HL-60 (cell line): ENCODE data around the gene USP8.

Source experiments
- DNase-seq, 2 experiments: peaks; one replicate each; pipeline ENCODE4 v3.0.0-alpha.2; 2010 to 2020; ENCODE audit warnings: low read depth in 1 of 2, low spot score in 1 of 2
- H3K27ac ChIP-seq: fragments of 250-450 bp; sonication (Bioruptor Pico); replicated peaks from 2 replicates; pipeline ENCODE4 v1.5.1; 2020; ENCODE audit warnings: mild to moderate bottlenecking, moderate library complexity
- H3K27me3 ChIP-seq: fragments of 250-450 bp; sonication (Bioruptor Pico); 2 replicates; pipeline ENCODE4 v1.5.1; 2021; ENCODE audit warnings: mild to moderate bottlenecking, moderate library complexity; ENCODE audit not compliant: insufficient read depth, poor library complexity, severe bottlenecking
- H3K4me3 ChIP-seq: replicated peaks from 2 replicates; pipeline ENCODE4 v1.5.1; 2011; ENCODE audit warnings: mild to moderate bottlenecking, control low read depth, low read length; ENCODE audit not compliant: insufficient read depth
- GABPA ChIP-seq: IDR thresholded peaks from 2 replicates; pipeline ENCODE4 v1.6.1; 2012; ENCODE audit warnings: low read depth
- POLR2AphosphoS5 ChIP-seq: IDR thresholded peaks from 2 replicates; pipeline ENCODE4 v1.6.1; 2012; ENCODE audit warnings: low read depth
- SPI1 ChIP-seq: IDR thresholded peaks from 2 replicates; pipeline ENCODE4 v1.6.1; 2012; ENCODE audit warnings: low read depth, mild to moderate bottlenecking, borderline replicate concordance
- TF ChIP-seq, protein P1 (sequence below): IDR thresholded peaks from 2 replicates; pipeline ENCODE4 v1.6.1; 2012; ENCODE audit warnings: low read depth; ENCODE audit not compliant: insufficient replicate concordance
- TF ChIP-seq, protein P2 (sequence below): IDR thresholded peaks from one replicate; pipeline ENCODE4 v1.5.1; 2011; ENCODE audit warnings: low read length, control low read depth, inconsistent platforms; ENCODE audit not compliant: insufficient read depth

USP8 gene

DNA sequence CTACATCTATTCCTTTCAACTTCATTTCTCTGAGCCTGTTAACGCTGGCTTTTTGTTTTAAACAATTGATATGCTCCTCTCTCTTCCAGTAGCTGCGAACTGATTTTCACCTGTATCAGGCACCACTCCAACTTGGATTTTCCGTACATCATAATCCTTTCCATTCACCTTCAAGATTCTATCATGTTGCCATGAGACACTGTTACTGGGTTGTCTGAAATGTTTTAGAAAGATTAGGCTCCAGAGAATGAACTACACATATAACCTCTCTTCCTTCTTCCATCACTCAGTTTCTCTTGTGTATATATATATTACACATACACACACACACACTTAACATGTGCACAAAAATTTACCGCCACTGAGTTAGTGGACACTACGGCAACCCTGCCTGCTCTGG is 122.4 kb downstream of the USP8 start, which contains the start of gene USP50:
Gene USP50, minus strand, starts transcription at position 101 of the 400 bp plus-strand sequence. CDS start 141 bp downstream, outside the sequence.
- TF ChIP-seq, protein P1, sequence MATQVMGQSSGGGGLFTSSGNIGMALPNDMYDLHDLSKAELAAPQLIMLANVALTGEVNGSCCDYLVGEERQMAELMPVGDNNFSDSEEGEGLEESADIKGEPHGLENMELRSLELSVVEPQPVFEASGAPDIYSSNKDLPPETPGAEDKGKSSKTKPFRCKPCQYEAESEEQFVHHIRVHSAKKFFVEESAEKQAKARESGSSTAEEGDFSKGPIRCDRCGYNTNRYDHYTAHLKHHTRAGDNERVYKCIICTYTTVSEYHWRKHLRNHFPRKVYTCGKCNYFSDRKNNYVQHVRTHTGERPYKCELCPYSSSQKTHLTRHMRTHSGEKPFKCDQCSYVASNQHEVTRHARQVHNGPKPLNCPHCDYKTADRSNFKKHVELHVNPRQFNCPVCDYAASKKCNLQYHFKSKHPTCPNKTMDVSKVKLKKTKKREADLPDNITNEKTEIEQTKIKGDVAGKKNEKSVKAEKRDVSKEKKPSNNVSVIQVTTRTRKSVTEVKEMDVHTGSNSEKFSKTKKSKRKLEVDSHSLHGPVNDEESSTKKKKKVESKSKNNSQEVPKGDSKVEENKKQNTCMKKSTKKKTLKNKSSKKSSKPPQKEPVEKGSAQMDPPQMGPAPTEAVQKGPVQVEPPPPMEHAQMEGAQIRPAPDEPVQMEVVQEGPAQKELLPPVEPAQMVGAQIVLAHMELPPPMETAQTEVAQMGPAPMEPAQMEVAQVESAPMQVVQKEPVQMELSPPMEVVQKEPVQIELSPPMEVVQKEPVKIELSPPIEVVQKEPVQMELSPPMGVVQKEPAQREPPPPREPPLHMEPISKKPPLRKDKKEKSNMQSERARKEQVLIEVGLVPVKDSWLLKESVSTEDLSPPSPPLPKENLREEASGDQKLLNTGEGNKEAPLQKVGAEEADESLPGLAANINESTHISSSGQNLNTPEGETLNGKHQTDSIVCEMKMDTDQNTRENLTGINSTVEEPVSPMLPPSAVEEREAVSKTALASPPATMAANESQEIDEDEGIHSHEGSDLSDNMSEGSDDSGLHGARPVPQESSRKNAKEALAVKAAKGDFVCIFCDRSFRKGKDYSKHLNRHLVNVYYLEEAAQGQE: no peak
- TF ChIP-seq, protein P2, sequence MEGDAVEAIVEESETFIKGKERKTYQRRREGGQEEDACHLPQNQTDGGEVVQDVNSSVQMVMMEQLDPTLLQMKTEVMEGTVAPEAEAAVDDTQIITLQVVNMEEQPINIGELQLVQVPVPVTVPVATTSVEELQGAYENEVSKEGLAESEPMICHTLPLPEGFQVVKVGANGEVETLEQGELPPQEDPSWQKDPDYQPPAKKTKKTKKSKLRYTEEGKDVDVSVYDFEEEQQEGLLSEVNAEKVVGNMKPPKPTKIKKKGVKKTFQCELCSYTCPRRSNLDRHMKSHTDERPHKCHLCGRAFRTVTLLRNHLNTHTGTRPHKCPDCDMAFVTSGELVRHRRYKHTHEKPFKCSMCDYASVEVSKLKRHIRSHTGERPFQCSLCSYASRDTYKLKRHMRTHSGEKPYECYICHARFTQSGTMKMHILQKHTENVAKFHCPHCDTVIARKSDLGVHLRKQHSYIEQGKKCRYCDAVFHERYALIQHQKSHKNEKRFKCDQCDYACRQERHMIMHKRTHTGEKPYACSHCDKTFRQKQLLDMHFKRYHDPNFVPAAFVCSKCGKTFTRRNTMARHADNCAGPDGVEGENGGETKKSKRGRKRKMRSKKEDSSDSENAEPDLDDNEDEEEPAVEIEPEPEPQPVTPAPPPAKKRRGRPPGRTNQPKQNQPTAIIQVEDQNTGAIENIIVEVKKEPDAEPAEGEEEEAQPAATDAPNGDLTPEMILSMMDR: no peak
- TF ChIP-seq SPI1 (no peak), POLR2AphosphoS5 (no peak), GABPA (no peak)
- Histone ChIP-seq H3K27ac (no peak within 1 kb of the TSS), H3K4me3 (no peak within 1 kb of the TSS), H3K27me3 (no peaks in the 10 kb centered on the region)
- no peak for DNase-seq

DNA sequence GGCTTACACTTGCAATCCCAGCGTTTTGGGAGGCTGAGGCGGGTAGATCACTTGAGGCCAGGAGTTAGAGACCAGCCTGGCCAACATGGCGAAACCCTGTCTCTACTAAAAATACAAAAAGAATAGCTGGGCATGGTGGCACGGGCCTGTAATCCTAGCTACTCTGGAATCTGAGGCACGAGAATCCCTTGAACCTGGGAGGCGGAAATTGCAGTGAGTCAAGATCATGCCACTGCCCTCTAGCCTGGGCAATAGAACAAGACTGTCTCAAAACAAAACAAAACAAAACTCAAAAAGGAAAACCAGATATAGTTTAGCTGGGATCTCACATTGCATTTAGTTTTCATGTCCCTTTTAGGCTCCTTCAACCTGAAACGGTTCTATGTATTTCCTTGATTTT is 125.1 kb downstream of the USP8 start:
- no peak for DNase-seq
- H3K4me3 ChIP-seq: no peak overlapping the region
- no peak overlapping the region for H3K27ac ChIP-seq
- H3K27me3 ChIP-seq: no peaks in the 10 kb centered on the region
- TF ChIP-seq, protein P2: no peak
- no peak for TF ChIP-seq SPI1
- TF ChIP-seq, protein P1: no peak

DNA sequence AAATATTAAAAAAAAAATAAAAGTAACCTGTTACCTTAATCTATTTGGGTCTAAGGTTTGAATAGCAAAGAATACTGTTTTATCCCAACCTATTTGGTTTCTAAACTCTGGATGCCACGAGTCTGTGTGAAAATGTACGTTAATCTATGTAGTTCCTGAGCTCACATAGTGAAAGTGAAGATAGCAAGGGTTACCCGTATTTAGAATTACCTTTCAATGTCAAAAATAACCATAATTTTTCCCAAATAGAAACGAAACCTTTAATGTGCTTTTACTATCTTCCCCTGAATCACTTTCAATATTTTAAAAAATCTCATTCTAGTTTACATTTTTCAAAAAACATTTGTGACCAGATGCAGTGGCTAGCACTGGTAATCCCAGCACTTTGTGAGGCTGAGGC is 128.0 kb downstream of the USP8 start:
- no peaks in the 10 kb centered on the region for H3K27me3 ChIP-seq
- TF ChIP-seq GABPA (no peak), POLR2AphosphoS5 (no peak), SPI1 (no peak)
- TF ChIP-seq, protein P1: no peak
- DNase-seq: no peak
- H3K4me3 ChIP-seq: no peak overlapping the region
- H3K27ac ChIP-seq: no peak overlapping the region
